Stimulated activated naive B cell treated with anti-CD40 and anti-IgM and Interleukin-4, amounts not matched to agents 10 μg/mL and 1 μg/mL and 100 μg/mL, for 72 hours (primary cell): ENCODE measurements around the gene PDGFD.

ENCODE experiments used
- ATAC-seq, 2 donors: fragments of 150-1000 bp; cut with Tn5 transposase; replicated peaks; 2 replicates each; pipeline ENCODE4 v1.10.0; 2021; ENCODE audit warnings: moderate library complexity in 1 of 2
- DNase-seq: peaks from one replicate; pipeline ENCODE4 v3.0.0; 2021
- H3K27ac Mint-ChIP-seq: one replicate; pipeline ENCODE4 v1.8.0; 2022; ENCODE audit warnings: mild to moderate bottlenecking, mixed read lengths
- H3K27me3 Mint-ChIP-seq, 2 donors: one replicate each; pipeline ENCODE4 v1.8.0; 2022; ENCODE audit warnings: mixed read lengths in 2 of 2
- H3K36me3 Mint-ChIP-seq, 2 donors: one replicate each; pipeline ENCODE4 v1.8.0; 2022; ENCODE audit warnings: mixed read lengths in 2 of 2, mild to moderate bottlenecking in 1 of 2
- H3K4me1 Mint-ChIP-seq, 2 donors: one replicate each; pipeline ENCODE4 v1.8.0; 2022; ENCODE audit warnings: mixed read lengths in 2 of 2, mild to moderate bottlenecking in 1 of 2
- H3K4me3 Mint-ChIP-seq, 2 donors: one replicate each; pipeline ENCODE4 v1.8.0; 2022; ENCODE audit warnings: mild to moderate bottlenecking in 2 of 2, mixed read lengths in 2 of 2, moderate library complexity in 1 of 2
- H3K9me3 Mint-ChIP-seq, 2 donors: one replicate each; pipeline ENCODE4 v1.8.0; 2022; ENCODE audit warnings: mixed read lengths in 2 of 2, mild to moderate bottlenecking in 1 of 2

The PDGFD gene

GRCh38 chr11:104043142-104043541 is 120.8 kb downstream of the PDGFD start:
- H3K4me1 Mint-ChIP-seq: no peaks in the 10 kb centered on the region
- H3K9me3 Mint-ChIP-seq: peaks cover 0 to 2% of the 10 kb centered on the region in 2 donors
- H3K36me3 Mint-ChIP-seq: no peaks in the 10 kb centered on the region
- no peak overlapping the region for H3K4me3 Mint-ChIP-seq
- H3K27me3 Mint-ChIP-seq: no peaks in the 10 kb centered on the region
- DNase-seq (no peak), ATAC-seq (no peak)
- H3K27ac Mint-ChIP-seq: no peak overlapping the region

GRCh38 chr11:104041792-104042191 is 122.2 kb downstream of the PDGFD start:
- Mint-ChIP-seq H3K27me3 (no peaks in the 10 kb centered on the region), H3K36me3 (no peaks in the 10 kb centered on the region), H3K4me3 (no peak overlapping the region), H3K27ac (no peak overlapping the region), H3K9me3 (peaks cover 0 to 2% of the 10 kb centered on the region in 2 donors), H3K4me1 (no peaks in the 10 kb centered on the region)
- ATAC-seq: no peak
- no peak for DNase-seq

- no peak overlapping the region for H3K27ac Mint-ChIP-seq
- no peak overlapping the region for H3K4me3 Mint-ChIP-seq
- no peaks in the 10 kb centered on the region for H3K36me3 Mint-ChIP-seq
- no peaks in the 10 kb centered on the region for H3K27me3 Mint-ChIP-seq
- peaks cover 0 to 2% of the 10 kb centered on the region in 2 donors for H3K9me3 Mint-ChIP-seq
- H3K4me1 Mint-ChIP-seq: no peaks in the 10 kb centered on the region
- no peak for ATAC-seq
- no peak for DNase-seq
Measured at GRCh38 chr11:104036995-104037394, 127.0 kb downstream of the PDGFD start.

GRCh38 chr11:104036588-104036987 is 127.4 kb downstream of the PDGFD start, which contains the start of gene DDI1:
Gene DDI1 (plus strand): TSS chr11:104036640. CDS start chr11:104036823, 183 bp downstream.
- no peaks in the 10 kb centered on the region for H3K27me3 Mint-ChIP-seq
- no peak for DNase-seq
- H3K4me1 Mint-ChIP-seq: no peaks in the 10 kb centered on the region
- no peaks in the 10 kb centered on the region for H3K36me3 Mint-ChIP-seq
- H3K9me3 Mint-ChIP-seq: peaks cover 2 to 3% of the 10 kb centered on the region in 2 donors
- H3K4me3 Mint-ChIP-seq: no peak within 1 kb of the TSS
- H3K27ac Mint-ChIP-seq: no peak within 1 kb of the TSS
- no peak for ATAC-seq

GRCh38 chr11:104033561-104033960 is 130.4 kb downstream of the PDGFD start:
- no peaks in the 10 kb centered on the region for H3K4me1 Mint-ChIP-seq
- peaks cover 1 to 4% of the 10 kb centered on the region in 2 donors for H3K9me3 Mint-ChIP-seq

GRCh38 chr11:104033134-104033533 is 130.8 kb downstream of the PDGFD start:
- DNase-seq (no peak), ATAC-seq (no peak)
- Mint-ChIP-seq H3K27ac (no peak overlapping the region), H3K36me3 (no peaks in the 10 kb centered on the region), H3K9me3 (peaks cover 1 to 4% of the 10 kb centered on the region in 2 donors), H3K4me1 (no peaks in the 10 kb centered on the region), H3K4me3 (no peak overlapping the region), H3K27me3 (no peaks in the 10 kb centered on the region)

More at GRCh38 chr11:104033561-104033960, 130.4 kb downstream of the PDGFD start:
- H3K36me3 Mint-ChIP-seq: no peaks in the 10 kb centered on the region
- H3K4me3 Mint-ChIP-seq: no peak overlapping the region
- H3K27ac Mint-ChIP-seq: no peak overlapping the region
- no peak for ATAC-seq
- no peaks in the 10 kb centered on the region for H3K27me3 Mint-ChIP-seq
- no peak for DNase-seq

GRCh38 chr11:104028476-104029263 is 135.3 kb downstream of the PDGFD start:
- Mint-ChIP-seq H3K36me3 (no peaks in the 10 kb centered on the region), H3K4me1 (no peaks in the 10 kb centered on the region), H3K4me3 (no peak overlapping the region), H3K27me3 (no peaks in the 10 kb centered on the region), H3K27ac (no peak overlapping the region), H3K9me3 (peaks cover 1 to 4% of the 10 kb centered on the region in 2 donors)
- ATAC-seq (no peak), DNase-seq (no peak)

- no peaks in the 10 kb centered on the region for H3K4me1 Mint-ChIP-seq
- no peak overlapping the region for H3K4me3 Mint-ChIP-seq
- no peaks in the 10 kb centered on the region for H3K9me3 Mint-ChIP-seq
- no peaks in the 10 kb centered on the region for H3K27me3 Mint-ChIP-seq
- DNase-seq: no peak
- H3K27ac Mint-ChIP-seq: no peak overlapping the region
- no peak for ATAC-seq
- H3K36me3 Mint-ChIP-seq: no peaks in the 10 kb centered on the region
Measured at GRCh38 chr11:104024572-104024971, 139.4 kb downstream of the PDGFD start.

- Mint-ChIP-seq H3K4me3 (no peak overlapping the region), H3K36me3 (no peaks in the 10 kb centered on the region)
Measured at GRCh38 chr11:104015649-104016415, 148.1 kb downstream of the PDGFD start.

GRCh38 chr11:104011044-104011443 is 152.9 kb downstream of the PDGFD start:
- H3K4me3 Mint-ChIP-seq: no peak overlapping the region

More at GRCh38 chr11:104015649-104016415, 148.1 kb downstream of the PDGFD start:
- Mint-ChIP-seq H3K9me3 (peaks cover 0 to 2% of the 10 kb centered on the region in 2 donors), H3K4me1 (peaks cover 0 to 1% of the 10 kb centered on the region in 2 donors), H3K27me3 (no peaks in the 10 kb centered on the region), H3K27ac (no peak overlapping the region)
- ATAC-seq (no peak), DNase-seq (no peak)

GRCh38 chr11:104009744-104010143 is 154.2 kb downstream of the PDGFD start:
- ATAC-seq (no peak), DNase-seq (no peak)
- Mint-ChIP-seq H3K27me3 (peaks cover 0 to 4% of the 10 kb centered on the region in 2 donors), H3K4me1 (no peaks in the 10 kb centered on the region), H3K9me3 (peaks cover 0 to 2% of the 10 kb centered on the region in 2 donors), H3K4me3 (no peak overlapping the region), H3K36me3 (no peaks in the 10 kb centered on the region), H3K27ac (no peak overlapping the region)

More at GRCh38 chr11:104011044-104011443, 152.9 kb downstream of the PDGFD start:
- no peaks in the 10 kb centered on the region for H3K36me3 Mint-ChIP-seq
- H3K9me3 Mint-ChIP-seq: peaks cover 0 to 2% of the 10 kb centered on the region in 2 donors
- DNase-seq: no peak
- no peak for ATAC-seq
- no peak overlapping the region for H3K27ac Mint-ChIP-seq
- H3K4me1 Mint-ChIP-seq: no peaks in the 10 kb centered on the region
- H3K27me3 Mint-ChIP-seq: peaks cover 0 to 4% of the 10 kb centered on the region in 2 donors

GRCh38 chr11:104005234-104005855 is 158.6 kb downstream of the PDGFD start:
- ATAC-seq: no peak
- Mint-ChIP-seq H3K36me3 (no peaks in the 10 kb centered on the region), H3K27me3 (peaks cover 0 to 4% of the 10 kb centered on the region in 2 donors), H3K4me3 (no peak overlapping the region), H3K4me1 (no peaks in the 10 kb centered on the region), H3K9me3 (peaks cover 0 to 1% of the 10 kb centered on the region in 2 donors), H3K27ac (no peak overlapping the region)
- DNase-seq: no peak

GRCh38 chr11:104003491-104003890 is 160.5 kb downstream of the PDGFD start:
- ATAC-seq (no peak), DNase-seq (no peak)
- Mint-ChIP-seq H3K4me1 (no peaks in the 10 kb centered on the region), H3K27me3 (peaks cover 0 to 4% of the 10 kb centered on the region in 2 donors), H3K36me3 (no peaks in the 10 kb centered on the region), H3K27ac (no peak overlapping the region), H3K9me3 (peaks cover 0 to 1% of the 10 kb centered on the region in 2 donors), H3K4me3 (no peak overlapping the region)

- Mint-ChIP-seq H3K36me3 (no peaks in the 10 kb centered on the region), H3K27ac (no peak overlapping the region), H3K27me3 (peaks cover 0 to 3% of the 10 kb centered on the region in 2 donors), H3K9me3 (peaks cover 0 to 1% of the 10 kb centered on the region in 2 donors), H3K4me1 (no peaks in the 10 kb centered on the region), H3K4me3 (no peak overlapping the region)
- ATAC-seq: no peak
- DNase-seq: no peak
Measured at GRCh38 chr11:104001561-104002056, 162.3 kb downstream of the PDGFD start.
